GM18505 (cell line): Measurements from ENCODE around the gene ELF5.

Experiments used
- ATAC-seq: cut with Tn5 transposase; IDR thresholded peaks from one replicate; pipeline ENCODE4 v1.9.1; 2021; ENCODE audit not compliant: unreplicated experiment
- POLR2A ChIP-seq: IDR thresholded peaks from 4 replicates; pipeline ENCODE4 v1.6.1; 2011; ENCODE audit warnings: borderline replicate concordance; ENCODE audit not compliant: insufficient read depth, insufficient read length; ENCODE audit errors: extremely low read depth

The ELF5 gene

DNA sequence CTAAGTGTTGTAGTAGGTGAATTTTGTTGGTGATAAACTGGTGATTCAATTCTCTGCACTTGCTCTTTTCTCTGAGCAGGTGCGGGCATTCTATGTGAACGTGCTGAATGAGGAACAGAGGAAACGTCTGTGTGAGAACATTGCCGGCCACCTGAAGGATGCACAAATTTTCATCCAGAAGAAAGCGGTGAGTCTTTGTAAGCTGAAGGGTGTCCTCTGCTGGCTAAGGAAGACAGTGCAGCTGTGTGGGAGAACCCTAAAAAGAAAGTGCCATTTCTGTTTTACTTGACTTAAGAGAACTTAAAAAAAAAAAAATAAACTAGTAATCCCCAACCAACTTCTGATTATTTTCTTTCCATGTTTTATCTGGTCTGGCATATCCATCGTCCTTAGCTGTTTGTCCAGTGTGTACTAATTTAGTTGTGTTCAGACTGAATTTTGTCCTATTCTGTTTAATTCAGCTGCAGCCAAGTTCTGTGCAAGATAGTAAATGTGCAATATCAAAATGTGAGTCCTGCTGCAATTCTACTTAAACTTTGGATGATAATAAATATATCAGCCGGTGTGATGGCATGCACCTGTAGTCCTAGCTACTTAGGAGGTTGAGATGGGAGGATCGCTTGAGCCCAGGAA lies 45.3 kb downstream of the ELF5 start:
- no peak for TF ChIP-seq POLR2A
- ATAC-seq = no peak

DNA sequence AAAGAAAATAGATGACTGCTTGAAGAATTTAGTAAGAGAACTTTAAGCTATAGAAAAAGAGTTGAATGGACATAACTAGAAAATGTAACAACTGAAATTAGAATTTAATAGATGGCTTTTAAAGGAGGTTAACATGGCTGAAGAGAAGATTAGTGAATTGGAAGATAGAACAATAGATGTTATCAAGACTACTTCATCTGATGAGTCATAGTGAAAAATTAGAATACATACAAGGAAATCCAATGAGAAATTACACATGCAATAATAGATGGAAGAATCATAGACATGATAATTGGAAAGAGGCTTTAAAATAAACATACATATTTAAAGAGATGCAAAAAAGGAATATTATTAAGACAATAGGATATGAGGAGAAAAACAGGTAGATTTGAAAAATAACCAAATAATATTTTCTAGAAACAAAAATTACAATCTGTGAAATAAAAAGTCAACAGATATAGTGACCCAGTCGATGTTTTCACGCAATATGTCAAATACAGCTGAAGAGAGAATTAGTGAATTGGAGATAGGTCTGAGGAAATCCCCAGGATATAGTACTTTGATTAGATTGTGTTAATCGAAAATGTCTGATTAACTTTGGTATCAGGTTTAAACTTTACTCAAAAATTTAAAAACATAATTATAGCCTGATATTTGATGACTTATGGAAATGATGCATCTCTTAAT lies 46.6 kb downstream of the ELF5 start:
- TF ChIP-seq POLR2A = no peak
- ATAC-seq = no peak

DNA sequence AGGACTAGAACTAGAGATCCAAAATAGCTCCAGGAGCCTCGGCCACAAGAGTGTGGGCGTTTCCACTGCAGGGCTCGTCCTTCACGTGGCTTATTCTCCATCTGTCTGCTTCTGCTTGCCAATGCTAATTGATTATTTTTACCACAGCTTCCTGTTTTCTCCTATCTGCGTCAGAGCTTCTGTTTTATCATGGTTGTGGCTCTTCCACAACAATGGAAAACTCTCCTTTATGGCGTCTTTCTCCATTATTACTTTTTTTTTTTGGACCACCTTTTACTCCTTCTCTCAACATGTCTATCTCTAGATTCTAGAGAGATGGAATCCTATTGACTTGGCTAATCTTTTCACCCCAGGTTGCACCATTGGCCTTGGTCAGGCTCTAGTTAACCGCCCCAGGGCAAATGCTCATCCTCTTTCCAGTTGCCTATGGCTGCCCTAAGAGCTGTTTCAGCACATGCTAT lies 49.0 kb downstream of the ELF5 start:
- no peak for TF ChIP-seq POLR2A
- ATAC-seq = no peak

DNA sequence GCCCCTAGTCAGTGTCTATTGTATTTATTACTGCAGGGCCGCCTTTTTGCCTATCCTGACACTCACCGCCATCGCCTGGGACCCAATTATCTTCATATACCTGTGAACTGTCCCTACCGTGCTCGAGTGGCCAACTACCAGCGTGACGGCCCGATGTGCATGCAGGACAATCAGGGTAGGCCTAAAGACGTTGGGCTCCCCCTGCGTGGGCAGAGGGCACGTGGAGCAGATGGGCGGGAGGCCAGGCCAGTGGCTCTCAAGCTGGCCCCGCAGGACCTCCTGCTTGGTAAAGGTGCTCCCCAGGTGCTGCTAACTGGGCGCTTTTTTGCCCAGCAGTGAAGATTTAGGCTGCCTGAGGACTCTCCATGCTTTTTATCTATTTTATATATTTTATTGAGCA lies 52.4 kb downstream of the ELF5 start:
- ATAC-seq = no peak

DNA sequence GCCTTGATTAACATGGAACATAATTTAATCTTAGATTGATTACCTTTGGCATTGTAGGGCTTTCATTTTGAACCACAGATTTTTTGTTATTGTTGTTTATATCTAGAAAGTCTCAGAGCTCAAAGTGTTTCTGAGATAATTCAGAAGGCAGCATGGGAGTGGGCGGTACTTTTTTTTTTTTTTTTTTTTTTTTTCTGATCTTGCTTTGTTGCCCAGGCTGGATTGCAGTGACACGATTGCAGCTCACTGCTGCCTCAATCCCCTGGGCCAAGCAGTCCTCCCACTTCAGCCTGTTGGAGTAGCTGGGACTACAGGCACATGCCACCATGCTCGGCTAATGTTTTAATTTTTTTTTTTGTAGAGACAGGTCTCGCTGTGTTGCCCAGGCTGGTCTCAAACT lies 53.3 kb downstream of the ELF5 start:
- ATAC-seq = no peak
- TF ChIP-seq POLR2A = no peak

More for the DNA sequence above, 52.4 kb downstream of the ELF5 start:
- TF ChIP-seq POLR2A = no peak

DNA sequence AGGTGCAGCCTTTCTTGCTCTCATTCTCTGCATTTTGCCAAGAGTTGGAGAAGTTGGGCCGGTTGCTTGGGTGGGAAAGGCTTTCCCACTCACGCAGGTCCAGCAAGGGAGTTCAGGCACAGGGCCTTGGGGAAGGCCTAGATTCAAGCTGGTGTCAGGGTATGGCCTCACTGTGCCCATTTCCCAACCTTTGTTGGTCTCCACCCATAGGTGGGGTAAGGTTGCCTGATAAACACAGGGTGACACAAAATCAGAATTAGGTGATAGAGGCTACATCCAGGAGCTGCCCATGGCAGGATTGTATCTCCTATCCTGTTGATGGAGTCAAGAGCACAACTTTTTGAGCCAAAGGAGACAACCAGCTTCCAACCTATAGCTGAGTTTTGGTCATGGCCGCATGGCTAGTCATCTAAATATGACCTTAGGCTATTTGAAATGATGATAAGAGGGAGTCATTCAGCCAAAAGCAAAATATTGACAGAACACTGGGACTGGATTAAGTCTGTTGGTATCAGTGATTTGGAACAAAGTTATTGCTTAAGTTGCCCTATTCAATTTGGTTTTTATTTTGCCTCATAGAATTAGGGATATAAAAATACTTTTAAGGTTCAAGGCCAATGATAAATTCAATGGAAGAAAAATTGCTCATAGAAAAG lies 54.0 kb downstream of the ELF5 start:
- TF ChIP-seq POLR2A = no peak
- no peak for ATAC-seq

DNA sequence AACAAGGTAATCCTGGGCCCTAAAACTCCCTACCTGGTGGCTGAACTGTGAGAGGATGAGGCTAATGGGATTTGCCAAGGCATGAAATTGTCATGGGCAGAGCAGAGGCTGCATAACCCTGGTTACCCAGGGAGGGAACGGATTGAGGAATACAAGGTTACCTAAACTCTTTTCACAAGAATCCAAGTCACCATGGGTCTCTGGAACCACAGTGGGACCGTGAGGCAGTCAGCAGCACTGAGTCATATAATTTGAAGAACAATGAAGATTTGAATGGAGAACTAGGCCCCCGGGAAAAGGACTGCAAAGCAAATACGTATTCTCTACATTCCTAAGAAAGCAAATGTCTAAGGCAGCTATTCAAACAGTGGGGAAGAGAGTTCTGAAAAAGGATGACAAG lies 55.1 kb downstream of the ELF5 start:
- ATAC-seq = no peak
- TF ChIP-seq POLR2A = no peak

DNA sequence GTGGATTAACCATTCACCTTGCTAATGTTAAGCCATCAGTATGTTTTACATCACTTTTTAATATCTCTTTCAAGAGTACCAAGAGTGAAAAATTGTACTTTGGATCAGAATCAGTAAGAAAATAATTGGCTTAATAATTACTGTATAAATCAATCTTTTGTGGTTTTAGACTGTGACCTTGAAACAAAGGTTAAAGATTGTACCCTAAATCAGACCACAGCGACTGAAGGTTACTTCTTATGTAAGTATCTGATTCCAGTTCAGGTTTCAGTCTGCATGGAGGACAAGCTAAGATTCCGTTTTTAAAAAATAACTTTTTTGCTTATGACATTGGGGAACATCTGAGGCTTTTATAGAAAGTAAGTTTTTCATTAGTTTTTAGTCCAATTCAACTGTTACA lies 56.0 kb downstream of the ELF5 start:
- no peak for TF ChIP-seq POLR2A
- ATAC-seq = no peak

DNA sequence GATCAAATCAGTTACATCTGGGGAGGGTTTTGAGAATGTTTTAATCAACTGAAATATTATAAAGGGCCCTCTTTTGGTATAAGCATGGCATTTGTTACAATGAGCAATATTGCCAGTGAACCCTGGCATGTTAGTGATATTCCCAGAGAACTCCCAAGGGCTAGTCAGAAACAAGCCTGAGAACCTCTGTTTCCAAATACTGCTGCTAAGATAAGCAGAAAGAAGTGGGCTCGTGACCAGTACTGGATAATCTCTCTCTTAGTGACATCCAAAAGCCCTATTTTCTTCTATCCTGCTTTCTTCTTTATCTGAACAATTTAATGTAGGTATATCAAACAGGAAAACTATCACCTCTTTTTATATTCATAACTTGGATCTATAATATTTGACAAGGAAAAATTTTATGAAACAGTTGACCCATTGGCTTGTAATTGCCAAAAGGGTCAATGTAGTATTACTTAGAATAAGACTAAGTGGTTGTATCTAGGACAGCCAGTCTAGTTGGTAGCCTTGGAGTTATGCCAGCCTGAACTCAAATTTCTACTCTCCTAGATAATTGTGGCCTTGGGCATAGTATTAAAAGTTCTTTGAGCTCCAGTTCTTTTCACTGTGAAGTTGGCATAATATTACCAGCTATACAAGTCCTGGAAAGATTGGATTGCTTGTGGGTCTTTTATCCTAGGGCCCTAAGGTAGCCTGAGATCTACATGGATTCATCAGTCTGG lies 59.1 kb downstream of the ELF5 start:
- TF ChIP-seq POLR2A = no peak
- no peak for ATAC-seq

DNA sequence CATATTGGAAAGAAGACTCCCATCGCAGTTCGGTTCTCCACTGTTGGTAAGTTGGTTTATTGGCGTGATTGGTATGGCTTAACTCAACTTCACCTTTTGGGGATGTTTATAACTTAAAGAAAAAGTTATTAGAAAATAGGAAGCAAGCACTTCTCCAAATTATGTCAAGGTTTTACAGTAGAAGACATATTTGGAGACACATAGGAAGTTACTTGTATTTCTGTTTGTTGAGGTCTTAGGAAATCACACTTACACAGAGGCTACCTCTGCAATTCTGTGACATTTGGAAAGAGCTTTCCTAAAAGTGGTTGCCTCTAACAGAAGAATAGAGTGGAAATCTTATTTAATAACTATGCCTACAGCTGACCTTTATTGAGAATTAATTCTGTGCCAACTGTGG lies 62.5 kb downstream of the ELF5 start:
- TF ChIP-seq POLR2A = no peak
- no peak for ATAC-seq

DNA sequence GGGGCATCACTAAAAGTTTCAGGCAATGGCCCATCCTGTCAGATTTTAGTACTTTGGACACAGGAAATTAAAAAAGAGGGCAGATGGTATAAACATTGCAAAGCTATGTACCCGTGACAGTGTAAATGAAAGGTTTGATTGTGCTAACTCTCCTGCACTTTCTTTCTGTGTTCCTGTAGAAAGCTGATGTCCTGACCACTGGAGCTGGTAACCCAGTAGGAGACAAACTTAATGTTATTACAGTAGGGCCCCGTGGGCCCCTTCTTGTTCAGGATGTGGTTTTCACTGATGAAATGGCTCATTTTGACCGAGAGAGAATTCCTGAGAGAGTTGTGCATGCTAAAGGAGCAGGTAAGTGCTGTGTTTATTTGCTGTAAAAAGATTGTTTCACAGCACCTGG lies 64.6 kb downstream of the ELF5 start:
- ATAC-seq = no peak
- no peak for TF ChIP-seq POLR2A

DNA sequence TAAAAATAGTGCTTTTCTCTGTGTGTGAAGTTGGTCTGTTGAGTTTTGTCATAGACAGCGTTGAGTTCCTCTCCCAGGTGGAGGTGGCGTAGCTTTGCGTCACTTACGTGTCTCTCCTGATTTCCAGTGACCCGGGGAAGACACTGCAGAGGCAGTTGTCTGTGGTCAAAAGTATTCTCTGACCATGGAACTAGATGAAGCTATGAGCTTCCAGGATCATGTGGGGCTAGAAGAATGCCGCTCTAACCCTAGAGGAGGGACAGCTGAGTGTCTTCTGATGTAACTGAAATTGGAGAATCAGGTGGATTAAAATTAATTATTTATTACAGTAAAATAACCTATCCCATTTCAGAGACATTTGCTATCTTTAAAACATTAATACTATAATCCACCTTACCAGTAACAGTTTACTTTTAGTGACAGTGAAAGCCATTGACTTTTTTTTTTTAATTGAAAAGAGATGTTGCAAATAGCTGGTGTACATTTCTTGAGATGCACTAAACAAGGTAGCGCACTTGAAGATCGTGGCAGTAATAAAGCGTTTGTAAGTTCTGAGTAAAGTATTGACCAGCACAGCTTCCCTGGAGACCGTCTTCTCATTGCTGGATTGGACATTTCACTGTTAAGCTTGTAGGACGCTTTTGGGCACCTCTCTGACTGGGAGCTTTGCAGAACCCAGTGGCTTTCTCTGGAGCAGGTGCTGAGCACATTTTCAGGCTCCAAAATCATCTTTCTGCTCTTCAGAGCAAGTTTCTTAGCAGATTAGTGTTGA lies 65.2 kb downstream of the ELF5 start:
- no peak for TF ChIP-seq POLR2A

DNA sequence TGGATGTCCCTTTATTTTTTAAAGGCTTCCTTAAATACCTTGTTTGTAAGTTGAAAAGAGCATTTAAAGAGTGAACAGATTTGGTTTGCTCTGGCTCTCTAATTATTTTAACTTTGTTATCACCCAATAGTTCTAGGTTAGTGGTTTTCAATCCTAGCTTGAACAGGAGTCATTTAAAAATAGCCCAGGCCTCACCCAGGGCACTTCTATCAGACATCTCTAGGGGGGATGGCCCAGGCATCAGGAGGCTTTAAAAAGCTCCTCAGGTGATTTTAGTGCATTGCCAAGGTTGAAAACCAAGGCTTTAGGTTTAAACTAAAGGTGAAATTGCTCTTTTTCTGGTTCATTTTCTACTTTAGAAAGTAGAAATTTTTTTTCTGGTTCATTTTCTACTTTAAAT lies 66.5 kb downstream of the ELF5 start:
- no peak for TF ChIP-seq POLR2A
- no peak for ATAC-seq

More for the DNA sequence above, 65.2 kb downstream of the ELF5 start:
- no peak for ATAC-seq
